WERI-Rb-1 (cell line): ENCODE results near the gene CAMK1G.

Experiments used
- DNase-seq: peaks from one replicate; pipeline ENCODE4 v3.0.0-alpha.2; 2020
- H3K27ac ChIP-seq: fragments of 250-450 bp; sonication (Bioruptor Pico); 2 replicates; pipeline ENCODE4 v1.5.1; 2020; ENCODE audit warnings: mild to moderate bottlenecking, moderate library complexity
- H3K27me3 ChIP-seq: fragments of 250-450 bp; sonication (Bioruptor Pico); 2 replicates; pipeline ENCODE4 v1.5.1; 2021; ENCODE audit warnings: mild to moderate bottlenecking, low read depth, moderate library complexity; ENCODE audit not compliant: insufficient read depth, severe bottlenecking
- H3K36me3 ChIP-seq: fragments of 250-450 bp; sonication (Bioruptor Pico); 2 replicates; pipeline ENCODE4 v1.5.1; 2020; ENCODE audit warnings: mild to moderate bottlenecking, moderate library complexity
- H3K4me3 ChIP-seq: 2 replicates; pipeline ENCODE4 v1.5.1; 2011; ENCODE audit warnings: low read depth, mild to moderate bottlenecking, control low read depth, low read length
- H3K9me3 ChIP-seq: fragments of 250-450 bp; sonication (Bioruptor Pico); 2 replicates; pipeline ENCODE4 v1.5.1; 2021; ENCODE audit warnings: mild to moderate bottlenecking, moderate library complexity; ENCODE audit not compliant: severe bottlenecking
- CTCF ChIP-seq: IDR thresholded peaks from 2 replicates; pipeline ENCODE4 v1.5.1; 2011; ENCODE audit warnings: low read depth, mild to moderate bottlenecking, control low read depth, inconsistent platforms, low read length

Gene CAMK1G

DNA sequence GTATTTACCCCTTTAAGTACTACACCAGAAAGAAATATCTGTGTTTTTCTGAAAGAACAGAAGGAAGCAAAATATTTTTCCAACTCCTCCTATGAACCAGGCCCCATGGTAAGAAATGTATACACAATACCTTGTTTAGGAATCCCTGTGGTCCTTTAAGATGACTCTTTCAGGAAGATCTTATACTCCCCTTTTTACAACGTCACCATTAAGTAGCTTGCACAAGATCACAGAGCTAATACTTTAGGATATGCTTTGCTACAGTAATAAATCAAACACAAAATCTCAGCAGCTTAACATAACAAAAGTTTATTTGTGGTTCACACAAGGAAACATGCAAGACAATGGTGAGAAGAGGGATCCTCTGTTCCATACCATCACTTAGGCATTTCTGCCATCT lies 77.6 kb downstream of the CAMK1G start:
- Histone ChIP-seq H3K27me3 (peaks cover 52% of the 10 kb centered on the region), H3K4me3 (no peak overlapping the region)

DNA sequence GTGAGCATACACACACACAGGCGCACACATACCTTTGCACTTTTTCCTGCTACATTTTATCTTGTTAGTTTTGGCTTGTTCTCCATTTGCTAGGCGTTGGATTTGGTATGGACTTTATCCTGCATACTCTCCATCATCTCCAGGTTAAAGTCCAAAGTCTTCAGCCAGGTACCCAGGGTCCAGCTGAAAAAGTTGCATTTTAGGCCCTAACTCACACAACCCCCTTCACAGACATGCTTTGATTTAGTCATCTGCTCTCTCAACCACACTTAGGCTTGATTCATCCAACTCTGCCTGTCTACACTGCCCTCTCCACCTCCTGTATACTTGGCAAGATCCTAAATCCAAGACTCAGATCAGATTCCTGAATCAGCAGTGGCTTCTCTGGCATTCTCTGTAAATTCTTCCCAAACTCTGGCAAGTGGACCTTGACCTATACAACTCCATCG lies 79.4 kb downstream of the CAMK1G start:
- no peak for TF ChIP-seq CTCF
- DNase-seq = no peak
- H3K27ac ChIP-seq = no peak overlapping the region
- H3K27me3 ChIP-seq = peaks cover 56% of the 10 kb centered on the region
- H3K4me3 ChIP-seq = no peak overlapping the region
- H3K36me3 ChIP-seq = no peaks in the 10 kb centered on the region
- H3K9me3 ChIP-seq = no peaks in the 10 kb centered on the region

More for the DNA sequence above, 77.6 kb downstream of the CAMK1G start:
- no peak for TF ChIP-seq CTCF
- H3K9me3 ChIP-seq = no peaks in the 10 kb centered on the region
- no peaks in the 10 kb centered on the region for H3K36me3 ChIP-seq
- DNase-seq = no peak
- H3K27ac ChIP-seq = no peak overlapping the region
